HL-60 (cell line): Measurements from ENCODE around the gene HASPIN.

Experiments
- GABPA ChIP-seq: IDR thresholded peaks from 2 replicates; pipeline ENCODE4 v1.6.1; 2012; ENCODE audit warnings: low read depth
- POLR2AphosphoS5 ChIP-seq: IDR thresholded peaks from 2 replicates; pipeline ENCODE4 v1.6.1; 2012; ENCODE audit warnings: low read depth
- TF ChIP-seq, protein P1 (sequence below): IDR thresholded peaks from one replicate; pipeline ENCODE4 v1.5.1; 2011; ENCODE audit warnings: low read length, control low read depth, inconsistent platforms; ENCODE audit not compliant: insufficient read depth
- TF ChIP-seq, protein P2 (sequence below): IDR thresholded peaks from 2 replicates; pipeline ENCODE4 v1.6.1; 2012; ENCODE audit warnings: low read depth; ENCODE audit not compliant: insufficient replicate concordance

DNA sequence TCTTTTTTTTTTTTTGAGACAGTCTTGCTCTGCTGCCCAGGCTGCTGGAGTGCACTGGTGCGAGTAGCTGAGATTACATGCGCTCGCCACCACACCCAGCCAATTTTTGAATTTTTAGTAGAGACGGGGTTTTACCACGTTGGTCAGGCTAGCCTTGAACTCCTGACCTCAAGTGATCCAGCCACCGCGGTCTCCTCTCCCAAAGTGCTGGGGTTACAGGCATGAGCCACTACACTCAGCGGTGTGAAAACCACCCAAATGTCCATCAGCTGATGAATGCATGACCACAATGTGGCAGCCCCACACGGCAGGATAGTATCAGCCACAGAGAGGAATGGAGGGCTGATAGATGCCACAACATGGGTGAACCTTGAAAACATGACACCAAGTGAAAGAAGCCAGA lies 29.9 kb upstream of the HASPIN start:
- TF ChIP-seq, protein P1, sequence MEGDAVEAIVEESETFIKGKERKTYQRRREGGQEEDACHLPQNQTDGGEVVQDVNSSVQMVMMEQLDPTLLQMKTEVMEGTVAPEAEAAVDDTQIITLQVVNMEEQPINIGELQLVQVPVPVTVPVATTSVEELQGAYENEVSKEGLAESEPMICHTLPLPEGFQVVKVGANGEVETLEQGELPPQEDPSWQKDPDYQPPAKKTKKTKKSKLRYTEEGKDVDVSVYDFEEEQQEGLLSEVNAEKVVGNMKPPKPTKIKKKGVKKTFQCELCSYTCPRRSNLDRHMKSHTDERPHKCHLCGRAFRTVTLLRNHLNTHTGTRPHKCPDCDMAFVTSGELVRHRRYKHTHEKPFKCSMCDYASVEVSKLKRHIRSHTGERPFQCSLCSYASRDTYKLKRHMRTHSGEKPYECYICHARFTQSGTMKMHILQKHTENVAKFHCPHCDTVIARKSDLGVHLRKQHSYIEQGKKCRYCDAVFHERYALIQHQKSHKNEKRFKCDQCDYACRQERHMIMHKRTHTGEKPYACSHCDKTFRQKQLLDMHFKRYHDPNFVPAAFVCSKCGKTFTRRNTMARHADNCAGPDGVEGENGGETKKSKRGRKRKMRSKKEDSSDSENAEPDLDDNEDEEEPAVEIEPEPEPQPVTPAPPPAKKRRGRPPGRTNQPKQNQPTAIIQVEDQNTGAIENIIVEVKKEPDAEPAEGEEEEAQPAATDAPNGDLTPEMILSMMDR = no peak
- TF ChIP-seq, protein P2, sequence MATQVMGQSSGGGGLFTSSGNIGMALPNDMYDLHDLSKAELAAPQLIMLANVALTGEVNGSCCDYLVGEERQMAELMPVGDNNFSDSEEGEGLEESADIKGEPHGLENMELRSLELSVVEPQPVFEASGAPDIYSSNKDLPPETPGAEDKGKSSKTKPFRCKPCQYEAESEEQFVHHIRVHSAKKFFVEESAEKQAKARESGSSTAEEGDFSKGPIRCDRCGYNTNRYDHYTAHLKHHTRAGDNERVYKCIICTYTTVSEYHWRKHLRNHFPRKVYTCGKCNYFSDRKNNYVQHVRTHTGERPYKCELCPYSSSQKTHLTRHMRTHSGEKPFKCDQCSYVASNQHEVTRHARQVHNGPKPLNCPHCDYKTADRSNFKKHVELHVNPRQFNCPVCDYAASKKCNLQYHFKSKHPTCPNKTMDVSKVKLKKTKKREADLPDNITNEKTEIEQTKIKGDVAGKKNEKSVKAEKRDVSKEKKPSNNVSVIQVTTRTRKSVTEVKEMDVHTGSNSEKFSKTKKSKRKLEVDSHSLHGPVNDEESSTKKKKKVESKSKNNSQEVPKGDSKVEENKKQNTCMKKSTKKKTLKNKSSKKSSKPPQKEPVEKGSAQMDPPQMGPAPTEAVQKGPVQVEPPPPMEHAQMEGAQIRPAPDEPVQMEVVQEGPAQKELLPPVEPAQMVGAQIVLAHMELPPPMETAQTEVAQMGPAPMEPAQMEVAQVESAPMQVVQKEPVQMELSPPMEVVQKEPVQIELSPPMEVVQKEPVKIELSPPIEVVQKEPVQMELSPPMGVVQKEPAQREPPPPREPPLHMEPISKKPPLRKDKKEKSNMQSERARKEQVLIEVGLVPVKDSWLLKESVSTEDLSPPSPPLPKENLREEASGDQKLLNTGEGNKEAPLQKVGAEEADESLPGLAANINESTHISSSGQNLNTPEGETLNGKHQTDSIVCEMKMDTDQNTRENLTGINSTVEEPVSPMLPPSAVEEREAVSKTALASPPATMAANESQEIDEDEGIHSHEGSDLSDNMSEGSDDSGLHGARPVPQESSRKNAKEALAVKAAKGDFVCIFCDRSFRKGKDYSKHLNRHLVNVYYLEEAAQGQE = no peak
- TF ChIP-seq GABPA (no peak), POLR2AphosphoS5 (no peak)
